Body of pancreas (tissue), 4 donors: ENCODE measurements around the gene UGT1A5.

Experiments used
- CTCF ChIP-seq, 7 experiments: fragments of 450-650 bp in 4 of 7; fragments of 200-600 bp in 3 of 7; sonication (generic) in 3 of 7; IDR thresholded peaks; one replicate each; pipeline ENCODE4 v1.5.1; 2016 to 2019; ENCODE audit warnings: antibody characterized with exemption in 7 of 7
- POLR2A ChIP-seq, 3 donors: fragments of 450-650 bp; IDR thresholded peaks; one replicate each; pipeline ENCODE4 v1.6.1; 2016; ENCODE audit warnings: antibody characterized with exemption in 3 of 3, mild to moderate bottlenecking in 2 of 3

GRCh38 chr2:233817995-233818638 is 105.4 kb downstream of the UGT1A5 start:
- TF ChIP-seq POLR2A (IDR thresholded peaks at IDR 0.05) (no peak), CTCF (IDR thresholded peaks at IDR 0.05) (no peak)
